GM23338 (cell line): Measurements from ENCODE around the gene KRTAP19-5. TPM values are rescaled to one million over a fixed set of nuclear protein-coding genes. Genes with fewer than 3 reads are reported as not detected.

Experiments used
- ATAC-seq: fragments of 200-7000 bp; cut with Tn5 transposase; 3 replicates; pipeline ENCODE4 v1.9.1; 2020
- DNase-seq: peaks from one replicate; pipeline ENCODE4 v3.0.0-alpha.2; 2015; ENCODE audit warnings: low spot score
- H2AFZ ChIP-seq: fragments of 200-600 bp; sonication (generic); 2 replicates; pipeline ENCODE4 v1.8.0; 2016; ENCODE audit warnings: antibody characterized with exemption, mild to moderate bottlenecking, moderate library complexity
- H3F3A ChIP-seq: fragments of 200-600 bp; sonication (generic); replicated peaks from 2 replicates; pipeline ENCODE4 v1.8.0; 2017; ENCODE audit warnings: antibody characterized with exemption, mixed run types, low read depth
- H3K27ac ChIP-seq: fragments of 200-600 bp; sonication (generic); 2 replicates; pipeline ENCODE4 v1.6.1; 2016; ENCODE audit warnings: low read depth
- H3K27me3 ChIP-seq: fragments of 200-600 bp; sonication (generic); 2 replicates; pipeline ENCODE4 v1.8.0; 2016; ENCODE audit warnings: mild to moderate bottlenecking, mixed run types, moderate library complexity; ENCODE audit not compliant: insufficient read depth
- H3K36me3 ChIP-seq: fragments of 200-600 bp; sonication (generic); 2 replicates; pipeline ENCODE4 v1.8.0; 2016; ENCODE audit warnings: mild to moderate bottlenecking; ENCODE audit not compliant: insufficient read depth
- H3K4me1 ChIP-seq: fragments of 200-600 bp; sonication (generic); 2 replicates; pipeline ENCODE4 v1.8.0; 2016; ENCODE audit warnings: mild to moderate bottlenecking, moderate library complexity; ENCODE audit not compliant: insufficient read depth
- H3K4me2 ChIP-seq: fragments of 200-600 bp; sonication (generic); 2 replicates; pipeline ENCODE4 v1.7.1; 2017; ENCODE audit warnings: mixed run types
- H3K4me3 ChIP-seq: fragments of 200-600 bp; sonication (generic); 2 replicates; pipeline ENCODE4 v1.6.1; 2016; ENCODE audit warnings: mixed run types
- H3K79me2 ChIP-seq: fragments of 200-600 bp; sonication (generic); replicated peaks from 2 replicates; pipeline ENCODE4 v1.8.0; 2017; ENCODE audit warnings: mild to moderate bottlenecking; ENCODE audit not compliant: insufficient read depth
- H3K9me2 ChIP-seq: fragments of 200-600 bp; sonication (generic); 2 replicates; pipeline ENCODE4 v1.8.0; 2017; ENCODE audit not compliant: insufficient read depth
- H4K20me1 ChIP-seq: fragments of 200-600 bp; sonication (generic); replicated peaks from 2 replicates; pipeline ENCODE4 v1.8.0; 2017; ENCODE audit warnings: mild to moderate bottlenecking; ENCODE audit not compliant: insufficient read depth
- H3K27ac Mint-ChIP-seq: 2 replicates; pipeline ENCODE4 v1.8.0; 2020; ENCODE audit warnings: inconsistent platforms, mild to moderate bottlenecking, moderate library complexity, mixed read lengths
- H3K27me3 Mint-ChIP-seq: 3 replicates; pipeline ENCODE4 v1.8.0; 2022; ENCODE audit warnings: low read depth, mild to moderate bottlenecking, moderate library complexity, mixed read lengths, inconsistent platforms; ENCODE audit not compliant: insufficient read depth, poor library complexity
- H3K36me3 Mint-ChIP-seq: 3 replicates; pipeline ENCODE4 v1.8.0; 2021; ENCODE audit warnings: low read depth, mild to moderate bottlenecking, inconsistent platforms, moderate library complexity, mixed read lengths
- H3K4me1 Mint-ChIP-seq: 3 replicates; pipeline ENCODE4 v1.8.0; 2020; ENCODE audit warnings: mild to moderate bottlenecking, inconsistent platforms, mixed read lengths
- H3K4me3 Mint-ChIP-seq: 3 replicates; pipeline ENCODE4 v1.8.0; 2021; ENCODE audit warnings: moderate library complexity, mild to moderate bottlenecking, inconsistent platforms, mixed read lengths
- H3K9me3 Mint-ChIP-seq: 3 replicates; pipeline ENCODE4 v1.8.0; 2020; ENCODE audit warnings: moderate library complexity, mild to moderate bottlenecking, inconsistent platforms, mixed read lengths
- CREB1 ChIP-seq: fragments of 250-450 bp; sonication (Bioruptor Pico); IDR thresholded peaks from 2 replicates; pipeline ENCODE4 v1.5.0; 2020; ENCODE audit warnings: low read depth, mild to moderate bottlenecking, moderate library complexity
- CTCF ChIP-seq, 2 experiments: fragments of 200-600 bp in 1 of 2; sonication (generic) in 1 of 2; conservative IDR thresholded peaks; 2 replicates each; pipeline versions ENCODE4 v1.5.1 to v1.6.1; 2016 to 2017; ENCODE audit warnings: antibody characterized with exemption in 2 of 2, low read depth in 2 of 2, mild to moderate bottlenecking in 2 of 2, moderate library complexity in 1 of 2
- ETS1 ChIP-seq: IDR thresholded peaks from 2 replicates; pipeline ENCODE4 v1.6.1; 2016; ENCODE audit warnings: antibody characterized with exemption
- EZH2 ChIP-seq: fragments of 200-600 bp; sonication (generic); IDR thresholded peaks from one replicate; pipeline ENCODE4 v1.8.0; 2017; ENCODE audit warnings: antibody characterized with exemption, mild to moderate bottlenecking, low read depth; ENCODE audit not compliant: unreplicated experiment
- EZH2phosphoT487 ChIP-seq: fragments of 200-600 bp; sonication (generic); IDR thresholded peaks from one replicate; pipeline ENCODE4 v1.8.1; 2018; ENCODE audit warnings: antibody characterized with exemption; ENCODE audit not compliant: unreplicated experiment
- JUNB ChIP-seq: IDR thresholded peaks from one replicate; pipeline ENCODE4 v1.6.1; 2016; ENCODE audit warnings: antibody characterized with exemption; ENCODE audit not compliant: unreplicated experiment
- NANOG ChIP-seq: IDR thresholded peaks from 2 replicates; pipeline ENCODE4 v1.6.1; 2016; ENCODE audit warnings: antibody characterized with exemption, borderline replicate concordance
- POLR2AphosphoS5 ChIP-seq: IDR thresholded peaks from 2 replicates; pipeline ENCODE4 v1.6.1; 2016; ENCODE audit warnings: antibody characterized with exemption, low read depth
- STAT1 ChIP-seq: IDR thresholded peaks from one replicate; pipeline ENCODE4 v1.6.1; 2016; ENCODE audit warnings: antibody characterized with exemption; ENCODE audit not compliant: unreplicated experiment
- ZNF114 ChIP-seq: fragments of 250-450 bp; sonication (Bioruptor Pico); IDR thresholded peaks from 2 replicates; pipeline ENCODE4 v1.5.0; 2020; ENCODE audit warnings: mild to moderate bottlenecking, moderate library complexity
- ZNF331 ChIP-seq: fragments of 250-450 bp; sonication (Bioruptor Pico); IDR thresholded peaks from 2 replicates; pipeline ENCODE4 v1.5.0; 2020; ENCODE audit warnings: low read depth, mild to moderate bottlenecking, moderate library complexity
- polyA plus RNA-seq: library from polyadenylated mRNA; unstranded; fragments of >200 nt; fragmentation: Nextera tagmentation; extraction: Ambion mirVana; gene quantifications from 2 replicates; pipeline ENCODE4 v1.2.1, GENCODE V29; 2016
- total RNA-seq: library from RNA; depleted of rRNA; stranded (reverse); fragments of >200 nt; shearing (Covaris generic); gene quantifications from 2 replicates; pipeline ENCODE4 v1.2.3, GENCODE V29; 2014
- TF ChIP-seq, protein P1 (sequence below): fragments of 250-450 bp; sonication (Bioruptor Pico); IDR thresholded peaks from 2 replicates; pipeline ENCODE4 v1.5.0; 2020; ENCODE audit warnings: mild to moderate bottlenecking, moderate library complexity
- TF ChIP-seq, protein P2 (sequence below): IDR thresholded peaks from one replicate; pipeline ENCODE4 v1.6.1; 2018; ENCODE audit warnings: antibody characterized with exemption; ENCODE audit not compliant: unreplicated experiment

Gene KRTAP19-5
- total and polyA plus RNA-seq, 2 experiments from 2014 or later = not detected

DNA sequence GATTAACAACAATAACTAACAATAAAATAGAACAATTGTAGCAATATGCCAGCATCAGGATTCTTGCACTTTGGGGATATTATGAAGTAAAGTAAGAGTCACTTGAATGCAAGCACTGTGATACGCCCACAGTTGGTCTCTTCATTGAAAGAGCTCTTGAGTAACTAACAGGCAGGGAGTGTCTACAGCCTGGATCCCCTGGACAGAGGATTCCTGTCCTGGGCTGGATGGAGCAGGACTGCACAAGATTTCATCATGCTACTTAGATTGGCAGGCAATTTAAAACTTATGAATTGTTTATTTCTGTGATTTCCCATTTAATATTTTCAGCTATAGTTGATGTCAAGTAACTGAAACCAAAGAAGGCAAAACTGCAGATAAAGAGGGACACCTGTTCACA is 13.7 kb upstream of the KRTAP19-5 start:
- TF ChIP-seq ZNF114 (CRISPR knock-in tag) = no peak
- TF ChIP-seq STAT1 = no peak
- no peak for TF ChIP-seq ETS1
- TF ChIP-seq ZNF331 = no peak
- TF ChIP-seq, protein P1, sequence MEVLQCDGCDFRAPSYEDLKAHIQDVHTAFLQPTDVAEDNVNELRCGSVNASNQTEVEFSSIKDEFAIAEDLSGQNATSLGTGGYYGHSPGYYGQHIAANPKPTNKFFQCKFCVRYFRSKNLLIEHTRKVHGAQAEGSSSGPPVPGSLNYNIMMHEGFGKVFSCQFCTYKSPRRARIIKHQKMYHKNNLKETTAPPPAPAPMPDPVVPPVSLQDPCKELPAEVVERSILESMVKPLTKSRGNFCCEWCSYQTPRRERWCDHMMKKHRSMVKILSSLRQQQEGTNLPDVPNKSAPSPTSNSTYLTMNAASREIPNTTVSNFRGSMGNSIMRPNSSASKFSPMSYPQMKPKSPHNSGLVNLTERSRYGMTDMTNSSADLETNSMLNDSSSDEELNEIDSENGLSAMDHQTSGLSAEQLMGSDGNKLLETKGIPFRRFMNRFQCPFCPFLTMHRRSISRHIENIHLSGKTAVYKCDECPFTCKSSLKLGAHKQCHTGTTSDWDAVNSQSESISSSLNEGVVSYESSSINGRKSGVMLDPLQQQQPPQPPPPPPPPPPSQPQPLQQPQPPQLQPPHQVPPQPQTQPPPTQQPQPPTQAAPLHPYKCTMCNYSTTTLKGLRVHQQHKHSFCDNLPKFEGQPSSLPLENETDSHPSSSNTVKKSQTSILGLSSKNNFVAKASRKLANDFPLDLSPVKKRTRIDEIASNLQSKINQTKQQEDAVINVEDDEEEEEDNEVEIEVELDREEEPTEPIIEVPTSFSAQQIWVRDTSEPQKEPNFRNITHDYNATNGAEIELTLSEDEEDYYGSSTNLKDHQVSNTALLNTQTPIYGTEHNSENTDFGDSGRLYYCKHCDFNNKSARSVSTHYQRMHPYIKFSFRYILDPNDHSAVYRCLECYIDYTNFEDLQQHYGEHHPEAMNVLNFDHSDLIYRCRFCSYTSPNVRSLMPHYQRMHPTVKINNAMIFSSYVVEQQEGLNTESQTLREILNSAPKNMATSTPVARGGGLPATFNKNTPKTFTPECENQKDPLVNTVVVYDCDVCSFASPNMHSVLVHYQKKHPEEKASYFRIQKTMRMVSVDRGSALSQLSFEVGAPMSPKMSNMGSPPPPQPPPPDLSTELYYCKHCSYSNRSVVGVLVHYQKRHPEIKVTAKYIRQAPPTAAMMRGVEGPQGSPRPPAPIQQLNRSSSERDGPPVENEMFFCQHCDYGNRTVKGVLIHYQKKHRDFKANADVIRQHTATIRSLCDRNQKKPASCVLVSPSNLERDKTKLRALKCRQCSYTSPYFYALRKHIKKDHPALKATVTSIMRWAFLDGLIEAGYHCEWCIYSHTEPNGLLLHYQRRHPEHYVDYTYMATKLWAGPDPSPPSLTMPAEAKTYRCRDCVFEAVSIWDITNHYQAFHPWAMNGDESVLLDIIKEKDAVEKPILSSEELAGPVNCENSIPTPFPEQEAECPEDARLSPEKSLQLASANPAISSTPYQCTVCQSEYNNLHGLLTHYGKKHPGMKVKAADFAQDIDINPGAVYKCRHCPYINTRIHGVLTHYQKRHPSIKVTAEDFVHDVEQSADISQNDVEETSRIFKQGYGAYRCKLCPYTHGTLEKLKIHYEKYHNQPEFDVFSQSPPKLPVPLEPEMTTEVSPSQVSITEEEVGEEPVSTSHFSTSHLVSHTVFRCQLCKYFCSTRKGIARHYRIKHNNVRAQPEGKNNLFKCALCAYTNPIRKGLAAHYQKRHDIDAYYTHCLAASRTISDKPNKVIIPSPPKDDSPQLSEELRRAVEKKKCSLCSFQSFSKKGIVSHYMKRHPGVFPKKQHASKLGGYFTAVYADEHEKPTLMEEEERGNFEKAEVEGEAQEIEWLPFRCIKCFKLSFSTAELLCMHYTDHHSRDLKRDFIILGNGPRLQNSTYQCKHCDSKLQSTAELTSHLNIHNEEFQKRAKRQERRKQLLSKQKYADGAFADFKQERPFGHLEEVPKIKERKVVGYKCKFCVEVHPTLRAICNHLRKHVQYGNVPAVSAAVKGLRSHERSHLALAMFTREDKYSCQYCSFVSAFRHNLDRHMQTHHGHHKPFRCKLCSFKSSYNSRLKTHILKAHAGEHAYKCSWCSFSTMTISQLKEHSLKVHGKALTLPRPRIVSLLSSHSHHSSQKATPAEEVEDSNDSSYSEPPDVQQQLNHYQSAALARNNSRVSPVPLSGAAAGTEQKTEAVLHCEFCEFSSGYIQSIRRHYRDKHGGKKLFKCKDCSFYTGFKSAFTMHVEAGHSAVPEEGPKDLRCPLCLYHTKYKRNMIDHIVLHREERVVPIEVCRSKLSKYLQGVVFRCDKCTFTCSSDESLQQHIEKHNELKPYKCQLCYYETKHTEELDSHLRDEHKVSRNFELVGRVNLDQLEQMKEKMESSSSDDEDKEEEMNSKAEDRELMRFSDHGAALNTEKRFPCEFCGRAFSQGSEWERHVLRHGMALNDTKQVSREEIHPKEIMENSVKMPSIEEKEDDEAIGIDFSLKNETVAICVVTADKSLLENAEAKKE (CRISPR knock-in tag) = no peak
- no peak for TF ChIP-seq EZH2
- TF ChIP-seq CREB1 (CRISPR knock-in tag) = no peak
- TF ChIP-seq POLR2AphosphoS5 = no peak
- TF ChIP-seq CTCF (conservative IDR thresholded peaks at IDR 0.05; ENCODE audit: low read depth in 2 of 2) = no peak
- no peak for TF ChIP-seq NANOG
- no peak for TF ChIP-seq EZH2phosphoT487
- no peak for TF ChIP-seq JUNB
- TF ChIP-seq, protein P2, sequence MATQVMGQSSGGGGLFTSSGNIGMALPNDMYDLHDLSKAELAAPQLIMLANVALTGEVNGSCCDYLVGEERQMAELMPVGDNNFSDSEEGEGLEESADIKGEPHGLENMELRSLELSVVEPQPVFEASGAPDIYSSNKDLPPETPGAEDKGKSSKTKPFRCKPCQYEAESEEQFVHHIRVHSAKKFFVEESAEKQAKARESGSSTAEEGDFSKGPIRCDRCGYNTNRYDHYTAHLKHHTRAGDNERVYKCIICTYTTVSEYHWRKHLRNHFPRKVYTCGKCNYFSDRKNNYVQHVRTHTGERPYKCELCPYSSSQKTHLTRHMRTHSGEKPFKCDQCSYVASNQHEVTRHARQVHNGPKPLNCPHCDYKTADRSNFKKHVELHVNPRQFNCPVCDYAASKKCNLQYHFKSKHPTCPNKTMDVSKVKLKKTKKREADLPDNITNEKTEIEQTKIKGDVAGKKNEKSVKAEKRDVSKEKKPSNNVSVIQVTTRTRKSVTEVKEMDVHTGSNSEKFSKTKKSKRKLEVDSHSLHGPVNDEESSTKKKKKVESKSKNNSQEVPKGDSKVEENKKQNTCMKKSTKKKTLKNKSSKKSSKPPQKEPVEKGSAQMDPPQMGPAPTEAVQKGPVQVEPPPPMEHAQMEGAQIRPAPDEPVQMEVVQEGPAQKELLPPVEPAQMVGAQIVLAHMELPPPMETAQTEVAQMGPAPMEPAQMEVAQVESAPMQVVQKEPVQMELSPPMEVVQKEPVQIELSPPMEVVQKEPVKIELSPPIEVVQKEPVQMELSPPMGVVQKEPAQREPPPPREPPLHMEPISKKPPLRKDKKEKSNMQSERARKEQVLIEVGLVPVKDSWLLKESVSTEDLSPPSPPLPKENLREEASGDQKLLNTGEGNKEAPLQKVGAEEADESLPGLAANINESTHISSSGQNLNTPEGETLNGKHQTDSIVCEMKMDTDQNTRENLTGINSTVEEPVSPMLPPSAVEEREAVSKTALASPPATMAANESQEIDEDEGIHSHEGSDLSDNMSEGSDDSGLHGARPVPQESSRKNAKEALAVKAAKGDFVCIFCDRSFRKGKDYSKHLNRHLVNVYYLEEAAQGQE = no peak
- Histone ChIP-seq H3F3A (no peaks in the 10 kb centered on the region), H3K27ac (no peak overlapping the region), H3K4me3 (no peak overlapping the region), H3K27me3 (no peaks in the 10 kb centered on the region), H4K20me1 (no peaks in the 10 kb centered on the region), H3K4me2 (no peak overlapping the region), H3K79me2 (no peaks in the 10 kb centered on the region), H2AFZ (no peak overlapping the region), H3K9me2 (peaks cover 5% of the 10 kb centered on the region; the same call in 1 of the 2 replicates), H3K4me1 (no peaks in the 10 kb centered on the region), H3K36me3 (no peaks in the 10 kb centered on the region)
- no peak for ATAC-seq
- DNase-seq = no peak
- peaks cover 3% of the 10 kb centered on the region; the same call in 1 of the 3 replicates for H3K36me3 Mint-ChIP-seq
- H3K27me3 Mint-ChIP-seq = peaks cover 2% of the 10 kb centered on the region
- H3K4me3 Mint-ChIP-seq = no peak overlapping the region
- peak overlapping the region; percentile 3; the same call in 1 of the 2 replicates for H3K27ac Mint-ChIP-seq
- peaks cover 6% of the 10 kb centered on the region; the same call in 2 of the 3 replicates for H3K4me1 Mint-ChIP-seq
- H3K9me3 Mint-ChIP-seq = no peaks in the 10 kb centered on the region; the same call in 2 of the 3 replicates
